Stimulated activated CD4-positive, alpha-beta T cell treated with anti-CD3 and anti-CD28 coated beads, Interleukin-1b, Interleukin-23, amount 100 ng/mL, for 24 hours (primary cell): Measurements from ENCODE around the gene ZNF394.

Experiments used
- DNase-seq, 4 experiments: peaks; one replicate each; pipeline ENCODE4 v3.0.0-alpha.2; 2020; ENCODE audit warnings: low read depth in 4 of 4, low spot score in 1 of 4

ZNF394 gene

DNA sequence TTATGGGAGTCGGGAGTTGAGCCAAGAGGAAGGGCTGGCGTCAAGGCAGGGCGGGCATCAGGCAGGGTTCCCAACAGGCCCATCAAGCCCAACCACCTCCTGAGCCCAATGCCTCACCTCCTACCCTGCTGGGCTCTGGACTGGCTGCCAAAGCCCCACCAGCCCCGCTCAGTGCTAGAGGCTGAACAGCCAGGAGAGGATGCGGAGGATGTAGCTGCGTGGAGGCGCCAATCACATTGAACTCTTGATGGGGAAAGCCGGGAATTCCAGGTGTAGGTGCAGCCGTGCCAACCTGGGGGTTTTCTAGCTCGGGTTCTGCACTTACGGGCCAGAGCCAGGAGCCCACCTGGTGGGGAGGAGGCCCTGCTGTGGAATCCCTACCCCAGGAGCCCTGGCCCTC, 47.0 kb downstream of the ZNF394 start:
- DNase-seq: no peak

DNA sequence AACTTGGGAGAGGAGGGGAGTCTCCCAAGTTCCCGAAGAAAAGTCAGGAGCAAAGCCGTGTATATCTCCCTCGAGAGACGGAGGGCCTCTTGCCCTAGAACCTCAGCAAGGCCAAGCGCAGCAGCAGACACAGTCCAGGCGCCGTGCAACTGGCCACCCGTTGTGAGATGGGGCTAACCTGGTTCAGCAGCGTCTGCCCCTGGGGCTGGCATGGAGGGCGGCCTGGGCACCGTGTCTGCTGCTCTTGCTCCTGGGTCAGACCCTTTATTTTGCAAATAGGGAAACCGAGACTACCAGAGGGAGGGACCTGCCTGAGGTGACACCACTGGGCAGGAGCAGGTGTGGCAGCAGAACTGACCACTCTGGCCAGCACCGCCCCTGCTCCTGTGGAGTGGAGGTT, 47.5 kb downstream of the ZNF394 start:
- DNase-seq: no peak

DNA sequence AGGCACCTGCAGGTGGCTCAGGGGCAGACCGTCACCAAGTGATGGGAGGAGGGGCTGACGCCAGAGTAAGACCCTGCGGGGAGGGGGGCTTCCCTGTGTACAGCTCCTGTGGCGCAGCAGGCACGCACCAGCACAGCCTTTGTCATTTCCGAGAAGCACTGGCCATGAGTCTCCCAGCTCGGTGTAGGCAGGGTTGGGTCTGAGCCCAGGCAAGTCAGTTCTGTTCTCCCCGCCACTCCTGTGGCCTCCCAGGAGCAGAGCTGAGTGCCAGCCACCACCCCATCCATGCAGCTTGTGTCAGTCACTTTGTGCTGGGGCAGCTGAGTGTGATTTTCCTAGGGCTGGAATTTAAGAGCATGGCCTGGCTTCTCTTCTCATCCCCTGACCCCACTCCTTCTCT, 48.1 kb downstream of the ZNF394 start:
- no peak for DNase-seq

DNA sequence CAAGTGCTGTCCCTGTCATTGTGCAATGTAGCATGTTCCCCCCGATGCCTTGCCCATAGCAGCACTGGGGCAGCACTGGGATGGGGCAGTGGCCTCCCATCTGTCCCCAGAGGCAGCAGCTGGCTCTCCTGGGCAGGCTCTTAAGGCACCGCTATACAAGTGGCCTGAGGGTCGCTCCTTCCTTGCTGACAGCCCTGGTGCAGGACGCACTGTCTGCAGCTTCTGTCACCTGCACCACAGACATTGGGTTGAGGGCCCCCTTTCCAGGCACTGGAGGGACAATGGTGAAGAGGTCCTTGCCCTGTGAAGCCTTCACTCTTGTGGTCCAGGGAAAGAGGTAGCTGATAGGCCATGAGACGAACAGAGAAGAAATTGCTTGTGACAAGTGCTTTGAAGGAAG, 50.8 kb downstream of the ZNF394 start:
- no peak for DNase-seq

GRCh38 chr7:99448855-99449254, 51.2 kb downstream of the ZNF394 start:
- DNase-seq: no peak

DNA sequence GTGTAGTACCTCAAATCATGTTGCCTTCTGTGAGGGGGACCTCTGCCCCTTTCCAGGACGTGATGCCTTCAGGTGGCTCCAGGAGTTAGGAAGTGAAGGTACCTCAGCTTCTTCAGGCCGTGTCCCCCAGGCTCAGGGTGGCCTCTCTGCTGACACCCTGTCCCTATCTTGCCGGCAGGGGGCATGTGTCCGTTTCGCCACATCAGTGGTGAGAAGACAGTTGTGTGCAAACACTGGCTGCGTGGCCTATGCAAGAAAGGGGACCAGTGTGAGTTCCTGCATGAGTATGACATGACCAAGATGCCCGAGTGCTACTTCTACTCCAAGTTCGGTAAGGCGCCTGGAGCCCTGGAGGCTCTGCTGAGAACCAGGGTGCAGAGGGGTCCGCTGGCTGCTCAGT, 52.1 kb downstream of the ZNF394 start:
- no peak for DNase-seq

GRCh38 chr7:99446096-99446495, 54.0 kb downstream of the ZNF394 start:
- no peak for DNase-seq
